H1 (cell line): ENCODE results near the gene CARD16. TPM values are rescaled to one million over a fixed set of nuclear protein-coding genes. Genes with fewer than 3 reads are reported as not detected.

Experiments
- CTCF ChIA-PET: fragments of 300-600 bp; sonication (Branson Sonifier 250); formaldehyde crosslinking; loops from one replicate; lab custom pipeline; 2021; ENCODE audit not compliant: partially characterized antibody; lab: Charles Lee
- POLR2A ChIA-PET: fragments of 300-600 bp; sonication (Branson Sonifier 250); formaldehyde crosslinking; loops from one replicate; lab custom pipeline; 2021; ENCODE audit warnings: inconsistent platforms; ENCODE audit not compliant: partially characterized antibody; lab: Charles Lee
- DNase-seq, 2 experiments: peaks; one replicate each; pipeline versions ENCODE4 v3.0.0 to v3.0.0-alpha.2; 2010 to 2022; ENCODE audit warnings: low spot score in 2 of 2, low read depth in 1 of 2, mixed read lengths in 1 of 2
- FAIRE-seq: peaks from 2 replicates; lab custom pipeline; 2011; peaks lifted over from hg19 to GRCh38; lab: Jason Lieb, UNC
- H2AFZ ChIP-seq: 2 replicates; pipeline ENCODE4 v1.8.1; 2012; ENCODE audit warnings: low read length, inconsistent platforms
- H2AK5ac ChIP-seq: 2 replicates; pipeline ENCODE4 v1.6.1; 2013; ENCODE audit warnings: low read depth, low read length
- H2BK120ac ChIP-seq: replicated peaks from 2 replicates; pipeline ENCODE3; 2013; ENCODE audit warnings: low read depth, low read length, inconsistent platforms
- H2BK12ac ChIP-seq: 2 replicates; pipeline ENCODE4 v1.6.1; 2013; ENCODE audit warnings: low read depth, low read length
- H2BK15ac ChIP-seq: 2 replicates; pipeline ENCODE4 v1.6.1; 2013; ENCODE audit warnings: low read length
- H2BK20ac ChIP-seq: 2 replicates; pipeline ENCODE4 v1.6.1; 2013; ENCODE audit warnings: low read length
- H2BK5ac ChIP-seq: 2 replicates; pipeline ENCODE4 v1.6.1; 2013; ENCODE audit warnings: low read depth, low read length
- H3K14ac ChIP-seq: 2 replicates; pipeline ENCODE4 v1.6.1; 2013; ENCODE audit warnings: inconsistent platforms; ENCODE audit not compliant: insufficient read length
- H3K18ac ChIP-seq: 2 replicates; pipeline ENCODE4 v1.6.1; 2013; ENCODE audit warnings: low read length; ENCODE audit errors: extremely low read depth
- H3K23ac ChIP-seq: 2 replicates; pipeline ENCODE4 v1.6.1; 2013; ENCODE audit warnings: inconsistent platforms; ENCODE audit not compliant: insufficient read length
- H3K23me2 ChIP-seq: 2 replicates; pipeline ENCODE4 v1.6.1; 2013; ENCODE audit warnings: low read depth, low read length
- H3K27ac ChIP-seq: 2 replicates; pipeline ENCODE4 v1.6.1; 2011; ENCODE audit warnings: low read depth, low read length, inconsistent platforms
- H3K27me3 ChIP-seq, 4 experiments: replicated peaks in 1 of 4; 1 replicate in 1 of 4; 2 replicates in 3 of 4; pipeline versions ENCODE4 v1.6.1 to v1.8.1; 2011 to 2013; ENCODE audit warnings: low read length in 3 of 4, mild to moderate bottlenecking in 3 of 4, inconsistent platforms in 2 of 4, mixed read lengths in 2 of 4, moderate library complexity in 1 of 4; ENCODE audit not compliant: control insufficient read depth in 3 of 4, insufficient read depth in 3 of 4; ENCODE audit errors: extremely low read depth in 1 of 4
- H3K36me3 ChIP-seq, 4 experiments: 2 replicates each; pipeline versions ENCODE4 v1.6.1 to v1.8.1; 2011 to 2013; ENCODE audit warnings: mild to moderate bottlenecking in 4 of 4, low read length in 3 of 4, moderate library complexity in 2 of 4, control low read depth in 1 of 4, inconsistent platforms in 1 of 4; ENCODE audit not compliant: insufficient read depth in 4 of 4, control insufficient read depth in 2 of 4
- H3K4ac ChIP-seq: replicated peaks from 2 replicates; pipeline ENCODE3; 2013; ENCODE audit warnings: low read length, low read depth, mixed read lengths, inconsistent platforms; ENCODE audit not compliant: insufficient read length
- H3K4me1 ChIP-seq, 4 experiments: replicated peaks in 1 of 4; 1 replicate in 1 of 4; 2 replicates in 3 of 4; pipeline versions ENCODE4 v1.6.1 to v1.8.1; 2011 to 2013; ENCODE audit warnings: low read length in 3 of 4, inconsistent platforms in 2 of 4, mixed read lengths in 1 of 4; ENCODE audit not compliant: insufficient read depth in 4 of 4, control insufficient read depth in 3 of 4
- H3K4me2 ChIP-seq, 2 experiments: 2 replicates each; pipeline versions ENCODE4 v1.6.1 to v1.8.1; 2011 to 2013; ENCODE audit warnings: low read depth in 2 of 2, low read length in 2 of 2, control low read depth in 1 of 2, inconsistent platforms in 1 of 2, mild to moderate bottlenecking in 1 of 2; ENCODE audit not compliant: insufficient read depth in 1 of 2
- H3K4me3 ChIP-seq, 4 experiments: fragments of 200-600, 300-600 bp in 1 of 4; sonication (generic), shearing (Covaris generic), sonication (Bioruptor Twin) in 1 of 4; 2 replicates each; pipeline versions ENCODE4 v1.5.1 to v1.8.1; 2011 to 2016; ENCODE audit warnings: low read length in 4 of 4, low read depth in 3 of 4, control low read depth in 2 of 4, inconsistent platforms in 2 of 4, mild to moderate bottlenecking in 2 of 4, mixed read lengths in 1 of 4, moderate library complexity in 1 of 4; ENCODE audit not compliant: insufficient read depth in 2 of 4; ENCODE audit errors: extremely low read depth in 1 of 4
- H3K56ac ChIP-seq: replicated peaks from 2 replicates; pipeline ENCODE3; 2013; ENCODE audit warnings: low read depth, mild to moderate bottlenecking, mixed read lengths, low read length, inconsistent platforms; ENCODE audit not compliant: insufficient read length
- H3K79me1 ChIP-seq: 2 replicates; pipeline ENCODE4 v1.6.1; 2013; ENCODE audit warnings: low read depth, low read length, control low read depth
- H3K79me2 ChIP-seq, 2 experiments: 2 replicates each; pipeline versions ENCODE4 v1.6.1 to v1.8.1; 2012 to 2013; ENCODE audit warnings: low read length in 2 of 2, mild to moderate bottlenecking in 2 of 2, inconsistent platforms in 1 of 2; ENCODE audit not compliant: insufficient read depth in 2 of 2, control insufficient read depth in 1 of 2
- H3K9ac ChIP-seq, 4 experiments: replicated peaks in 1 of 4; 1 replicate in 1 of 4; 2 replicates in 3 of 4; pipeline versions ENCODE4 v1.6.1 to v1.8.1; 2011 to 2013; ENCODE audit warnings: low read depth in 3 of 4, low read length in 3 of 4, control low read depth in 2 of 4, mild to moderate bottlenecking in 2 of 4, moderate library complexity in 2 of 4, inconsistent platforms in 1 of 4; ENCODE audit errors: extremely low read depth in 1 of 4
- H3K9me3 ChIP-seq, 2 experiments: 2 replicates each; pipeline versions ENCODE4 v1.6.1 to v1.8.1; 2012 to 2013; ENCODE audit warnings: mild to moderate bottlenecking in 2 of 2, moderate library complexity in 2 of 2, control low read depth in 1 of 2, inconsistent platforms in 1 of 2, low read depth in 1 of 2, low read length in 1 of 2, mixed read lengths in 1 of 2; ENCODE audit not compliant: insufficient read depth in 2 of 2
- H4K20me1 ChIP-seq, 2 experiments: replicated peaks in 1 of 2; 2 replicates each; pipeline versions ENCODE3 to v1.8.1; 2011 to 2013; ENCODE audit warnings: inconsistent platforms in 2 of 2, low read length in 2 of 2, mild to moderate bottlenecking in 1 of 2; ENCODE audit not compliant: insufficient read depth in 2 of 2, control insufficient read depth in 1 of 2
- H4K5ac ChIP-seq: 2 replicates; pipeline ENCODE4 v1.6.1; 2013; ENCODE audit warnings: low read length, low read depth, mixed read lengths, inconsistent platforms; ENCODE audit not compliant: insufficient read length
- H4K8ac ChIP-seq: 2 replicates; pipeline ENCODE4 v1.8.0; 2013; ENCODE audit warnings: mild to moderate bottlenecking, moderate library complexity, low read length, inconsistent platforms; ENCODE audit not compliant: insufficient read depth; ENCODE audit errors: extremely low read depth
- H4K91ac ChIP-seq: replicated peaks from 2 replicates; pipeline ENCODE3; 2013; ENCODE audit warnings: low read length, mixed read lengths, inconsistent platforms; ENCODE audit not compliant: insufficient read length
- CBX8 ChIP-seq: fragments of 300-800, 300-1000 bp; sonication (generic); IDR thresholded peaks from 2 replicates; pipeline ENCODE4 v1.7.1; 2016; ENCODE audit warnings: low read depth, low read length, borderline replicate concordance
- CTBP2 ChIP-seq: IDR thresholded peaks from 2 replicates; pipeline ENCODE4 v1.7.0; 2011; ENCODE audit warnings: borderline replicate concordance, mild to moderate bottlenecking, moderate library complexity, mixed read lengths, low read length; ENCODE audit not compliant: insufficient read depth, insufficient read length
- EZH2 ChIP-seq: fragments of 200-600 bp; sonication (generic); IDR thresholded peaks from 2 replicates; pipeline ENCODE4 v1.7.1; 2012; ENCODE audit warnings: low read depth, mild to moderate bottlenecking, moderate library complexity, low read length, inconsistent platforms; ENCODE audit not compliant: severe bottlenecking
- FOSL1 ChIP-seq: IDR thresholded peaks from 2 replicates; pipeline ENCODE4 v1.6.1; 2011; ENCODE audit warnings: mild to moderate bottlenecking, low read depth, low read length, moderate library complexity; ENCODE audit not compliant: insufficient read depth
- GABPA ChIP-seq: IDR thresholded peaks from 2 replicates; pipeline ENCODE4 v1.6.1; 2011; ENCODE audit warnings: mild to moderate bottlenecking, low read length, moderate library complexity, borderline replicate concordance; ENCODE audit not compliant: insufficient read depth
- WGBS, 2 experiments: shearing (Covaris generic) in 1 of 2; methylation state at CpG; one replicate each; pipeline versions ENCODE4 v1.1.6 to v1.1.7; 2013 to 2015; ENCODE audit warnings: low lambda C conversion rate in 2 of 2, mixed read lengths in 2 of 2, inconsistent platforms in 1 of 2, low coverage in 1 of 2, missing lambda C conversion rate in 1 of 2; ENCODE audit not compliant: insufficient replicate concordance in 2 of 2, insufficient coverage in 1 of 2, insufficient read length in 1 of 2; ENCODE audit errors: extremely low coverage in 1 of 2, missing lambda C conversion rate in 1 of 2; 5-methylcytosine and 5-hydroxymethylcytosine counted together
- polyA plus RNA-seq, 7 experiments: library from polyadenylated mRNA; depleted of rRNA in 3 of 7; stranded (reverse) in 5 of 7; unstranded in 2 of 7; fragments of >200 nt in 5 of 7; fragments of 200-250 nt in 2 of 7; gene quantifications; 1 replicate in 5 of 7; 2 replicates in 1 of 7; 4 replicates in 1 of 7; pipeline versions ENCODE4 v1.2.1 to v1.2.3, GENCODE V29; 2011 to 2013; ENCODE audit warnings: missing spikeins in 2 of 7, mixed read lengths in 2 of 7
- total RNA-seq: library from RNA; stranded (reverse); fragmentation: NEBNext Ultra II Directional; extraction: Animal tissue kit (Norgen Biotek cat#: 25700); gene quantifications from 2 replicates; pipeline ENCODE4 v1.2.1, GENCODE V29; 2021

CARD16 gene
- total and polyA plus RNA-seq, 2 of the 8 experiments (the other 6 are each of a cell fraction or from before 2014, with no cell fraction given), result not detected

GRCh38 chr11:104992781-104993180, 52.4 kb downstream of the CARD16 start:
- Histone ChIP-seq H3K23ac (no peak overlapping the region), H3K27me3 (no peaks in the 10 kb centered on the region), H2AFZ (no peak overlapping the region), H3K14ac (no peak overlapping the region), H3K9ac (no peak overlapping the region), H3K36me3 (no peaks in the 10 kb centered on the region), H2BK20ac (no peak overlapping the region), H3K4me1 (no peaks in the 10 kb centered on the region), H4K20me1 (no peaks in the 10 kb centered on the region), H3K18ac (no peak overlapping the region), H3K56ac (no peak overlapping the region), H2BK15ac (no peak overlapping the region), H3K4me3 (no peak overlapping the region), H3K79me2 (no peaks in the 10 kb centered on the region), H3K9me3 (no peaks in the 10 kb centered on the region), H3K23me2 (0 out of 2 replicates have a peak, but pooled peaks cover 2% of the 10 kb centered on the region), H4K5ac (no peak overlapping the region), H2BK12ac (no peak overlapping the region), H4K8ac (no peak overlapping the region), H3K4me2 (no peak overlapping the region), H2BK120ac (no peak overlapping the region), H3K4ac (no peak overlapping the region), H2BK5ac (no peak overlapping the region), H2AK5ac (no peak overlapping the region), H3K27ac (no peak overlapping the region), H4K91ac (no peak overlapping the region), H3K79me1 (no peaks in the 10 kb centered on the region)
- POLR2A ChIA-PET, result no interaction called here
- WGBS, 2 experiments, result 93% methylated on average over 1 of the region's 1 CpG; no CpG with 5 or more reads in 1 of the 2 experiments
- DNase-seq (no peak), FAIRE-seq (no peak)
- CTCF ChIA-PET, result interaction anchor here (1.3 to 1.5 kb wide), 2 partner anchors 8 to 26 kb away, joined by 3 read pairs; no protein-coding TSS in a partner anchor
- TF ChIP-seq GABPA, result no peak
- TF ChIP-seq FOSL1, result no peak
- TF ChIP-seq EZH2, result no peak
- TF ChIP-seq CTBP2, result no peak
- TF ChIP-seq CBX8, result no peak
